ENCODE data around the gene CDC6.

CDC6 gene

DNA sequence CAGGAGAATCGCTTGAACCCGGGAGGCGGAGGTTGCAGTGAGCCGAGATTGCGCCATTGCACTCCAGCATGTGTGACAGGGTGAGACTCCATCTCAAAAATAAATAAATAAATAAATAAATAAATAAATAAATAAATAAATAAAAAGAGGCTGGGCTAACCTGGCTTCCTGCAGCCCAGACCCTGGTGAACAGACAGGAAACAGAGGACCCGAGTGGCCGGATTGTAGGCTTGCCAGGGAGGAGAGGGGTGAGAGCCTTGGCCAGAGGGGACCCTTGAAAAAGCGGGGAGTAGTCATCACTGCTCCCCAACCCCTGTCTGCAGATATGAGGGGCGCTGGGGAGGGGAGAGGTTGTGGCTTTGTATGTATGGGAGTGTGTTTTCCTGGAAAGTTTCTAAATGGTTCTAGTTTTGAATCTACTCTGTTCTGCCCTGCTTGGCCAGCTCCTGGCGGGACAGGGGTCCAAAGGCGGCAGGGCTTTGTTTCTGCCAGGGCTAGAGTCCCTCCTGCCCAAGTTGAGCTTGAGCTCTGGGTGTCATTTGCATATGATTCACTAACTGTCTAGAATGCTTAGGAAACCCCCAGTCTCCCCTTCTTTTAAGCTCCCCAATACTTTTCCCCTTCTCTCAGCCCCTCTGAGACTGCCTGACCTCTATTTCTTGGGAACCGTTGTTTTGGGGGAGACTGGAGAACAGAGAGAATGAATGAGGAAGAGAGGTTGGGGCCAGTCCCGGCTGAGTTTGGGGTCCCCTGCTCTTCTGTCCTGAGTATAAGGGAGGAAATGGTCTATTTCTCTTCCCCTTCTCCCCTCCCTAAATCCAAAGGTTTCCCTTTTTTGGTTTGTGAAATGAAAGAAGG, 37.7 kb downstream of the CDC6 start:
- peak; percentile 67 for DNase-seq

DNA sequence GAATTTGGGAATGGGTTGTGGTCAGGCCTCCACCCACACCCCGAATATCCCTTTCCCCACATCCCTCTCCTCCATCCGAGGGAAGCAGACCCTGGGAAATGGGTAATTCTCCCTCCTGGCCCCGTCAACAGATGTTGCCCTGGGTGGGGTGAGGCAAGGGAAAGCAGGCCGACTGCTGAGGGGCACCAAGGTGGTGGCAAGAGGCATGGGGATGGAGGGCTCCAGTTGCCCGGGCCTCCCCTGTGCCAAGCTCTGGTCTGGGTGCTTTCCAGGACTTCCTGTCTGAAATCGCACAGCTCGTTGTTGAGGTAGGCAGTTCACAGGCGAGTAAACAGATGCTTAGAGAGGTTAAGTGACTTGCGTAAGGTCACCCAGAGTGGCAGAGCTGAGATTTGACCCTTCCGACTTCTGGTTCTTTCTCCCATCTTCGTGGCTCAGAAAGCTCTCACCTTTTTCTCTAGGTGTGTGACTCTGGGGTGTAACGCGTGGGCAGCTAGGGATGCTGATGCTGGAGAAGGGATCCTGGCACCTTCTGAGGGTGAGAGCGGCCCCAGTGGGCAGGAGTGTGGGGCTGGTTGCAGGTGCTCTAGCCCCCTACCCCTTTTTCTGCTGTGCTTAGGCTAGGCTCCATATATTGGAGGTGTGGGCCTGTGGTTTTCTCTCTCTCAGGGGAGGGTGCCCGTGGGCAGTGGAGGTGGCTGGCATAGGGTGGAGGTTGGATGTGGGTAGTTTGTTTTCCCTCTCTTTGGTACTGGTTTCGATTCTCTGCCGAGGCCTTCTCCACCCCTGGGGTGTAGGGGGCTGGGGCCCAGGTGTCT, 38.5 kb downstream of the CDC6 start:
- peak; percentile 83 for DNase-seq

DNA sequence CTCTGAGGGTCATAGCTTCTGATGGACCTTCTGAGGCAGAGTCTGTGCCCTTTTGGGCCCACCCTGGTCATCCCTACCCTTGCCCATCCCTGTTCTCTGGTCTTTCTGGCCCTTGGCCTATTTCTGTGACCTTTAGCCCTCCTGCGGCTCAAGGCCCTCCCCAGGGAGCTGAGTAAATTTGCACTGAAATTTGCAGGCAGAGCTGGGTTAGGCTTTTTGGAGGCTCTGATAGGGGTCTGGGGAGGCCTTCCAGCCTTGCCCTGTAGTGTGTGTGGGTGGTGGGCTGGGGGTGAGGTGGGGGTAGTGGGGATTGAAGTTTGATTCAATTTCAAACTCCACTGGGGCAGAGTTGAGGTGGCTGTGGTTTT, 39.1 kb downstream of the CDC6 start:
- DNase-seq = no peak

DNA sequence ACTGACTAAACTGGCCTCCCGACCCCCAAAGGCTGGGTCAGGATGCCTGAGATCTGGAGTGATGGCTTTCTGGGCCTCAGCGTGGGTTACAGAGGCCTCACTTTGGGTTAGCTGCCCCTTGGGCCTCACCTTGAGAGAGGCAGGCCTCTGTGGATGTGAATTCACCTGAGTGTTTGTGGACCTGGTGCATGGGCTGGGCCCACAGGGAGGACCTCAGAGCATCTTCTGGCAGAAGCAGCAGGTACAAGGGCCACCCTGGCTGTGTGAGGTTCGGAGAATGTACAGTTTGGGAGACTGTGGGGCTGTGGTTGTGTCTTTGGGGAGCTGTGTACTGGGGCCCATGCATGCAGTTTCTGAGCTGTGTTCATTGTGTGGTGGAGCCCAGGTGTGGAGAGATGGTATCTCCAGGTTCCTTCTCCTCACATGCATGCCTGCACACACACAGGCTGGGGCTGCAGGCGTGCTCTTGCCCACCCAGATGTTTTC, 39.6 kb downstream of the CDC6 start:
- no peak for DNase-seq

DNA sequence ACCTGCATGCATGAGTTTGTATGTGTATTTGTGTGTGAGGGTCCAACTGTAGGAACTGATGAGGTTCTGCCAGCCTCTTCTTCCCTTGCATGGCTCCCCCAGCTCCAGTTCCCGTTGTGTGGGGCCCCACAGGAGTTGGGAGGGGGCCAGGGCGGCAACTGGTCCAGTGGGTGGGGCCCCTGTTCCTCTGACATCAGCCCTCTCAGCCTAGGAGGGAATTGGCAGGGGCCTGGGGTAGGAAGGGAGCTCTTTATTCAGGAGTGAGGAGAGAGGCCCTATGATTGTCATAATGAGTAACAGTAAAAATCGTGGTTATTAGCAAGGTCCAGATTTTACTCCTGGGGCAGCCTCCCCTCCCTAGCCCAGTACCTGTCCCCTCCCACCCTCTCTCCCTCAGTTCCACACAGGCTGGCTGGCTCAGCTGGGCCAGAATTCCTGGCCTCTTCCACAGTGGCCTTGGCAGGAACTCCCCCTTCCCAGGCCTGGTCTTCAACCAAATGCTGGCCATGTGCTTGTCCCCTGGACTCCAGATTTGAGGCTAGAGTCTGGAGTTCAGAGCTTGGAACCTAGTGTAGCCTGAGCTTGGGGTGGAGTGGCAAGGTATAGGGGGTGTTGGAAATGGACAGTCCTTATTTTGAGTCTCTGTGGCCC, 40.2 kb downstream of the CDC6 start:
- no peak for DNase-seq

DNA sequence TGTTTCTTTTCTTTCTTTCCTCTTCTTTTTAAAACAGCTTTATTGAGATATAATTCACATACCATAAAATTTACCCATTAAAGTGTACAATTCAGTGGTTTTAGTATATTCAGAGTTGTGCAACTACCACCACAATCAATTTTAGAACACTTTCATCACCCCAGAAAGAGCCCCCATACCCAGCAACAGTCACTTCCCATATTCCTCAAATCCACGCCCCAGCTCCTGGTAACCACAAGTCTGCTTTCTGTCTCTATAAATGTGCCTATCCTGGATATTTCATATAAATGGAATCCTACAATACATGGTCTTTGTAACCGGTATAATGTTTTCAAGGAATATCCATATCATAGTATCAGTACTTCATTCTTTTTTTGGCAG, 40.7 kb downstream of the CDC6 start:
- no peak for DNase-seq

DNA sequence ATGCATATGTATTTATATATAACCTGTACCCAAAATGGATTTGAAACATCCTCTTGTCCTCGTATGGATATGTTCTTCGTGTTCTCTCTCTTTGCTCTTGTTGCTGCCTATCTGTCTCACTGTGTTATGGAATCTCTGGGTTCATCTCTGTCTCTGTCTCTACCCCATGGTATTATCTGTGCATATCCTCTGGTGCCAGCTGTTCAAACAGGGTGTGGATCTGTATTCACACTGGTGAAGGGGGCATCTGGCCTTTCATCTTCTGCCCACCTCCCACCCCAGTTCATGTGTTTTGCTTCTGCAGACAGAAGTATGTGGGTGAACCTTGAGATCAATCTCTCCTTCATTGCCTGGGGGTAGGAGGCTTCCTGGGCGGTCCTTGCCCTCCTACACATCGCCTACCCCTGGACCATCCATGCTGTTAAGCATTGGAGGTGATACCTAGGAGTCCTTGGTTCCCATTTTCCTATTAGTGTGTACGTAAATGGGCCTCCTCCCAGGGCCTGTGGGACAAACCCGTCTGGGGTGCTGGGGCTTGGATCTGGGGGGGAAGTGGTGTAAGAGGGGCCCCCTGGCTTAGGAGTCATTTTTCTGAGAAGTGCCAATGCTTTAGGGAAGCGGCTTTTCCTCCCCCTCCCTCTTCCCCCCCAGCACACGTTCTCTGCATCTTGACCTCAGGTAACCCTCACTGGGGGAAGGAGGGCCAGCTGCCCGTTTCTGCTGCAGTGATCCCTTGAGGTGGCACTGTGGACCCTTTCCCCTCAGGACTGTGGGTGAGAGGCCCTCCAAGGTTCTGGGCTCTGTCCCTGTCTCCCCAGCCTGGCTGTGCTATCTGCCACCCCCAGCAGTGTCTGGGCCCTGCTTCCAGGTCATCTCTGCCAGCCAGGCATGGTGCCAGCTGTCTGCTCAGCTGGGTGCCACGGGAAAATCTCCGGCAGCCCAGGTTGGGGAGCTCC, 42.4 kb downstream of the CDC6 start:
- peak; percentile 46 for DNase-seq

DNA sequence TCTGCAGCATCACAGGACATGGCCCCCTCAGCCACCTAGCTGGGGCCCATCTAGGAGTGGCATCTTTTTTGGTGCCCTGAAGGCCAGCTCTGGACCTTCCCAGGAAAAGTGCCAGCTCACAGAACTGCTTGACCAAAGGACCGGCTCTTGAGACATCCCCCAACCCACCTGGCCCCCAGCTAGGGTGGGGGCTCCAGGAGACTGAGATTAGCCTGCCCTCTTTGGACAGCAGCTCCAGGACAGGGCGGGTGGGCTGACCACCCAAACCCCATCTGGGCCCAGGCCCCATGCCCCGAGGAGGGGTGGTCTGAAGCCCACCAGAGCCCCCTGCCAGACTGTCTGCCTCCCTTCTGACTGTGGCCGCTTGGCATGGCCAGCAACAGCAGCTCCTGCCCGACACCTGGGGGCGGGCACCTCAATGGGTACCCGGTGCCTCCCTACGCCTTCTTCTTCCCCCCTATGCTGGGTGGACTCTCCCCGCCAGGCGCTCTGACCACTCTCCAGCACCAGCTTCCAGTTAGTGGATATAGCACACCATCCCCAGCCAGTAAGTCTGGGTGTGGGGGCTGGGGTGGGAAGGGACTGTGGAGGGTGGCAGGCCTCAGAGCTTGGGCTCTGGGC, 43.3 kb downstream of the CDC6 start:
- DNase-seq = no peak

DNA sequence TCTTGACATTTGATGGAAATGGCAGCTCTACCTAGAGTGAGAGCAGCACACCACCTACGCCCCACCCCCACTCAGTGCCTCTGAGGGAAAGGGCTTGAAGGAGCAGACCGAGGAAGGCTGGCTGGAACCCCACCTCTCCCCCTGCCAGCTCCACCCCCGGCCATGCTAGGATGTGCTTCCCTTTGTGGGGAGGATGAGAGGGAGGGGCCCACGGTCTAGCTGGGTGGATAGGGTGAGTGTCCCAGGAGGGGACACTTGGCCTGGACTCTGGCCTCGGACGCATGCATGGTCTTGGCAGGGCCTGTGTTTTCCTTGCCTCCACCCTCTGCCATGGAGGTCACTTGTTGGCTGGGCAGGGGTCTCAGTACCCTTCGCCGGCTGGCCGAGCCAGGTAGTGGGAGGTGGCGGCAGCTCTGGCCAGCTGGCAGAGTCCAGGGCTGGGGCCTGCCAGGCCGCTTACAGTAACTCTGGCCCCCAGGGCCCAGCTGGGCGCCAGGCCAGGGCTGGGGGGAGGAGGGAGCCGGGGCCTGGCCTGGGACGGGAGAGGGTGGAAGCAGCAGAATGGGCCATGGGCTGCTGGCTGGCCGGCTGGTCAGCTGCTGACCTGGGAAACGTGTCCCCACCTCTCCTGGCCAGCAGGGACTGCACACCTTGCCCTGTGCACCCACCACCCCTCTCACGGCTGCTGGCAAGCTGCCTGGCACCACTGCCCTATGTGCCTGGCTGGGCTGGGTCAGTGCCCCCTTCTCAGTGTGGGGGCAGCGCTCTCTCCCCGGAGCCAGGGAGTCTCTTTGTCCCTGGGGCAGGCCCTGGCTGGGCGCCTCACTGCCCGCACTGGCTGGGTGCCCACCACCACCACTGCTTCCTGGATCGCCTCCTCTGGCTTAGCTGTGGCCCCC, 44.3 kb downstream of the CDC6 start:
- no peak for DNase-seq

DNA sequence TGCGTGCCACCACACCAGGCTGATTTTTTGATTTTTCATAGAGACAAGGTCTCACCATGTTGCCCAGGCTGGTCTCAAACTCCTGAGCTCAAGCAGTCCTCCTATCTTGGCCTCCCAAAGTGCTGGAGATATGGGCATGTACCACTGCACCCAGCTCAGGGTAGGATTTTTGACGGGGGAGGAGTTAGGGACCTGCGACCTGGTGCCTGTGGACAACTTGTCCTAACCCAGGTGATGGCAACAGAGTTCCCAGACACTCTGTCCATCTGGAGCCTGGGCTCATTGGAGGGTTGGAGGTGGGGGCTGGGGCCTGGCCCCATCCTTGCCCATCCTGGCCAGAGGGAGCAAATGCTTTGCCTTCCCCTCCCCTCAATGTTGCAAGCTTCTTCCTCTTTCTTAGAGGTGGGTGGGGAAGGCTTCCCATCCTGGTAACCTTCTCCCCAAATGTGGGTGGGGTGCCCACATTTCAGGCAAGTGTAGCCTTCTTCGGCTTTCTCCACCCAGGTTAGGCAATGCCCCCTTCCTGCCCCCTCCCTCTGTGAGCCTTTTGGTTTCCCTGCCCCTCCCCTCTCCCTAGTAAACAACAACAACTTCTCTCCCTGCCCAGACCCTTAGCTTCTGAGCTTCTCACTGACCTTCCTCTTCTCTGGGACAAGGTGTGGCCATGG, 46.2 kb downstream of the CDC6 start:
- DNase-seq = no peak

DNA sequence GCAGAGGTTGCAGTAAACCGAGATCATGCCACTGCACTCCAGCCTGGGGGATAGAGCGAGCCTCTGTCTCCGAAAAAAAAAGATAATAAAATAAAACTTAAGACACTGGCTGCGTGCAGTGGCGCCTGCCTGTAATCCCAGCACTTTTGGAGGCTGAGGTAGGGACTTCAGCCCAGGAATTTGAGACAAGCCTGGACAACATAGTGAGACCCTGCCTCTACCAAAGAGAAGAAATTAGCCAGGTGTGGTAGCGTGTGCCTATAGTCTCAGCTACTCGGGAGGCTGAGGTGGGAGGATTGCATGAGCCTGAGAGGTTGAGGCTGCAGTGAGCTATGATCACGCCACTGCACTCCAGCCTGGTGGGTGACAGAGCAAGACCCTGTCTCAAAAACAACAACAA, 47.9 kb downstream of the CDC6 start:
- DNase-seq = no peak

DNA sequence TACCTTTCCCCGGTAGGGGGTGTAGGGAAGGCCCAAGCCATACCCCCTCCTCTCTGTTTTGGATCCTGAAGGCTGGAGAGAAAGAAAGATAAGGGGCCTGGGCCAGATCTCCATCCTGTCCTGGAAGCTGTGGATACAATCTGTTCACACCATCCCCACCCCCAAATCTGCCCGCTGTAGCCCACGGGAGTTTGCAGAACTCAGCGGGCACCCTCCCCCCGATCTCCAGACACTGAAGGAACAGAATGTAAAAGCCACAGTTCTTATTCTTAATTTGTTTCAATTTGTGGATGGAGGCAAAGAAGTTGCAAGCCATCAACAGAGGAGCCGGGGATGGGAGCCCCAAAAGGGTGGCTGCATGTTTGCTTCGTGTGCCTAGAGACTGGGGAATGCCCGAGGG, 49.7 kb downstream of the CDC6 start:
- DNase-seq = no peak

DNA sequence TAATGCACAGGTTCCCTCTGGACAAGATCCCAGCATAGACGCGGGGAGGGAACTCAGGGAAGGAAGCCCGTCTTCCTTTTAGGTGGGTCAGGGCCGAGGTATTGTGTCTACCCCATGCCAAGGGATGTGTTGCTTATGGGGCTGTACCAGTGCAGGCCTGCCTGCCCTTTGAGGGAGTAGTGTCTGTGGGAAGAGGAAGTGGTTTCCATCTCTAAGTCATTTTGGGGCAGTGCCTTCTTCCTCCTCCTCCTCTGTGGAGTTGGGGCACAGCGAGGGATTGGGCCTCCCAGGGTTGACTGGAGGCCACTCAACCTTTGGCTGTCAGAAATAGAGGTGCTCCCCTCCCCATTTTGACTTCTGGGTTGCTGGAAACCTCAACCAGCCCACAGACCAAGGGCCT, 50.4 kb downstream of the CDC6 start:
- no peak for DNase-seq

DNA sequence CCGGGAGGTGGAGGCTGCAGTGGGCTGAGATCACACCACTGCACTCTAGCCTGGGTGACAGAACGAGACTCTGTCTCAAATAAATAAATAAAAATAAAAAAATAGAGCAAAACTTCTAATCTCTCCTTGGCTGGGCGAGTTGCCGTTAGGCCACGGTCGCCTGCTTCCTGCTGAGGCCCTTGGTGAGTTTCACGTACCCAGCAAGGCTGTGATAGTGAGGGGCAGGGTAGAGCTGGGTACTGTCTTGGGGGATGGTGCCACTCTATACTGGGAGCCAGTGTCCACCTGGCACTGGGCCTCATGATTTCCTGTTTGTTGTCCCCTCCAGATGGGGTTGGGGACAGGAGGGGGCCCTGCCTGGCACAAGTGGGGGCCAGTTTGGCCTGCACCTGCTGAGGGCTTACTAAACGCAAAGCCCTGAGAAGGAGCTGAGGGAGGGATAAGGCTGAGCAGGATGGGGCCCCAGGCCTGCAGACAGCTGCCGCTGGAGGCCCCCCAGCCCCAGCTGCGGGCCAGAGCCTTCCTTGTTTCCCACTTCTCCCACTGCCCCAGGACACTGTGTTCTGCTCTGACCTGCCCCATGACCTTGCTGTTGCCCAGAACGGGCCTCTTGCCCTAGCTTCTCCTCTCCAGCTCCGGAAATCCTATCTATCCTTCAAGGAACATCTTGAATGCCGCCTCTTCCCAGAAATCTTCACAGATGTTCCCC, 51.4 kb downstream of the CDC6 start:
- DNase-seq = no peak

DNA sequence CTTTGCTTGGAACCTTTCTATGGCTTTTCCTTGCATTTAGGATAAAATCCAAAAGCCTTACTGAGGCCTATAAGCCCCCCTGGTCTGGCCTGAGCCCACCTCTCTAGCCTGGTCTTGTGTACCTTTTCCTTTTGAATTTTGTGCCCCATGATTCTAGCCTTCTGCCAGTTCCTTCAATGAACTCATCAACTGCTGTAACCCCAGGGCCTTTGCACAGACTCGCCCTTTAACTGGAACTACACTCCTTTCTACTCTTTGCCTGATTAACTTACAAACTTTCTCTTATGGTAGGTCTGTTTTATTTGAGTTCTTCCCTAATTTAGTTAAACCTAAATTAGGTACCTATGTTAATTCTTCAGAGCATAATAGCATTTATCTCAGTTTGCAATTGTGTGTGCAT, 52.6 kb downstream of the CDC6 start:
- no peak for DNase-seq

DNA sequence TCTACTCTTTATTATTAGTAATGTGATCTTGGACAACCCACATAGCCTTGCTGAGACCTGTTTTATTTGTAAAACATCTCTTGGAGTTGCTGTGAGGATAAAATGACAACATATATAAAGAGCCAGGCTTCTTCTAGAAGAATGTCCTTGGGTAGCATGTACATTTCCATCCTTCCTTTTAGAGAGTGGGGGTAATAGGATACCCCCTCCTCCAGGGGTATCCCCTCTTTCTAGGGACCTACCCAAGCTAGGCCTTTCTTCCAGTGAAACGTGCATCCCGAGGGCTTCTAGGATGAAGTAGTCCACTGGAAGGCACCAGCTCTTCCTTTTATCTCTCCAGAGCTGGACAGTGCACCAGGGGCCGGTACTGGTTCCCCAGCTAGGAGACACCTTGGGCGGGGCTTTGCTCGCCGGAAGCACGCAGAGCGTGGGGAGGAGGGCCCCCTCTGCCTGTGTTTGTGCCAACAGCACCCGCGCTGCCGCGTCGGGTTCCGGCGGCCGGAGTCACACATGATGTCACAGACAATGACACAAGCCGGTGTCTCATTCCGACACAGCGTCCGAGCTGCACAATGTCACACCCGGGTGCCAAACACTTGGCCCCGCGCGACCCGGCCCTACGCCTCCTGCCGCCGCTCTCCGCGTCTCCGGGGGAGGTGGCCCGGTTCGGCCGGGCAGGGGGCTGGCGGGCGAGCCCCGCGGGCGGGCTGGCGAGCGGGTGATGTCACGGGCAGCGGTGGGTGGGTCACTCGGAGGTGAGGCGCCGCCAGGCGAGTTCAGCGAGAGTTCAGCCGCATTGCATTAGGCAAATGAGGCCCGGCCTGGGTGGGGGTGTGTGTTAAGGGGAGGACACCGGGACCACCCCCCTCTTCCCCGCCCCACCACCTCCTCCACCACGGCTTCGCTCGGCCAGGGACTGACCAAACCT, 53.5 kb downstream of the CDC6 start:
- DNase-seq = peak; percentile 93

DNA sequence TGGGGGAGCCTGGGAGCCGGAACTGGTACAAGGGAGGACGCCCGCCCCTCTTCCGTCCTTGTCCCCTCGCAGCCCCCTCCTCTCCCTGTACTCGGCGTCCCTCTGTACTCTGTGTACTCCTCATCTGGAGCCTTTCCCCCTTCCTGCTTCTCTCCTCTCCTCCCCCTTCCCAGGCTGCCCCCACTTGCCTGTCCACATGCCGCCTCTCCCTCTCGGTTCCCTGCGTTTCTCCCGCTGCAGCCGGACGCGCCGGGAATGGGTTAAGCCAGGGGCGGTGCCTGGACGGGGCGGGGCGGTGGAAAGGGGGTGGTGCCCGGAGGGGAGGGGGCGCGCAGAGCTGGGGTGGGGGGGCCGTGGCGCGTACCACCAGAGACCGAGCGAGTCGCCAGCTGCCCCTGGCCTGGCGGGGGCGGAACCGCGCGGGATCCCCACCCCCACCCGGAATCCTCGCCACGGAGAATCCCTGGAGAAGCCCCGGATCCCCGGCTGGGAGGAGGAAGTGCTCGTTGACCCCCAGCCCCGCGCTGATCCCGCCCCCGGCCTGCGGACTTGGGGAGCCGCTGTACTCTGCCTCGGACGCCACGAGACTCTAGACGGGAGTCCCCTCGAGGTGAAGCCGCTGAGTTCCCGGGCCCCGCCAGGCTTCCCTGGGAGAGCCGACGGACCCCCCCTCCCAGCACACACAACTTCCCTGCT, 54.3 kb downstream of the CDC6 start:
- DNase-seq = peak; percentile 50
